Activated CD8-positive, alpha-beta memory T cell treated with anti-CD3 and anti-CD28 coated beads, Interleukin-2, amount 50 U/mL, for 1 hour (primary cell): ENCODE measurements around the gene COX4I1.

Experiments used
- DNase-seq: peaks from one replicate; pipeline ENCODE4 v3.0.0-alpha.2; 2020; ENCODE audit errors: extremely low read depth

The COX4I1 gene

GRCh38 chr16:85799497-85800320, at the start of gene COX4I1, which contains the start of gene EMC8:
Gene COX4I1 (plus strand): TSS chr16:85799695. CDS start chr16:85801206, 1,511 bp downstream.
Gene EMC8 (minus strand): TSS chr16:85799544. CDS start chr16:85799295, 249 bp downstream.
- DNase-seq, result peak; percentile 74

GRCh38 chr16:85749771-85750145, 49.7 kb upstream of the COX4I1 start:
- no peak for DNase-seq

- no peak for DNase-seq
Observed at GRCh38 chr16:85750146-85750826, 49.2 kb upstream of the COX4I1 start.

GRCh38 chr16:85750827-85751697, 48.4 kb upstream of the COX4I1 start, which contains the start of gene C16orf74:
Gene C16orf74 (minus strand): TSS chr16:85751096. CDS start chr16:85735217, 15,879 bp downstream.
- DNase-seq, result no peak

- DNase-seq, result no peak
Observed at GRCh38 chr16:85751698-85752501, 47.6 kb upstream of the COX4I1 start.

DNA sequence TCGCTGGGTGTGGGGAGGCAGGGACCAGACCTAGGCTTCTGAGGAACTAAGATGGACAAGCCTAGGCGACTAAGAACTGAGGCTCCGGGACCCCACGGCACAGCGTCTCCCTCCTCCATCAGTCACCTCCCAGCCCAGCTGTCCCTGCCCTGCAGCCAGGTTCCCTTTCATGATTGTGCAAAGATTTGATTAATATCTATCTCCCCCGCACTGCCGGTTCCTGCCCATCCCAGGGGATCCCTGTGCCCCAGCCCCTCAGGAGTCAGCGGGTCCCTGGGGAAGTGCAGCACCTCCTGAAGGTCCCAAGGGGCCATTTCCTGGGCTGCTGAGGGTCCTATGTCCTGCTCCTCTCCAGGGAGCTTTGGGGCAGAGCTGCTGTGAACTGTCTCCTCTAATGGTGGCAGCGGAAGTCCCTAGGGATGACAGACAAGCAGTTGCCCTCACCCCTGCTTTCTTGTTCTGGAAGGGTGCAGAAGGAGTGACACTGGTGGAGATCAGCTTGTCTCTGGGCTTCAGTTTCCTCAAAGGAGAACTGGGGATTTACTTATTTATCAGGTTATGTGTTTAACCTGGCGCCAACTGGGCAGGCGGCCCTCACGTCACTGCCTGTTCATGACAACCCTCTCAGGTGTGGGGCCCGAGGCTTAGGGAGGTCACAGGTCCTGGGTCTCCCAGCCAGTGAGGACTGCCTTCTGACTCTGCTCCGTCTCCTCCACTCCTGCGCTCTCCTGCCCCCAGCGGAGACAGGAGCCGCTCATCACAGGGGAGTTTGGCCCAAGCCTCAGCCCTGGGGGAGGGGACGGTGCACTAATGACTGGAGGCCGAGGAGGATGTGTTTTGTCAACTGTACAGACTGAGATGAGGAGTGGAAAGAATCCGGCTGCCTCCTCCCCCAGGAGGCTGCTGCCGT, 46.7 kb upstream of the COX4I1 start:
- no peak for DNase-seq

- no peak for DNase-seq
Observed at GRCh38 chr16:85753559-85753958, 45.9 kb upstream of the COX4I1 start.

DNA sequence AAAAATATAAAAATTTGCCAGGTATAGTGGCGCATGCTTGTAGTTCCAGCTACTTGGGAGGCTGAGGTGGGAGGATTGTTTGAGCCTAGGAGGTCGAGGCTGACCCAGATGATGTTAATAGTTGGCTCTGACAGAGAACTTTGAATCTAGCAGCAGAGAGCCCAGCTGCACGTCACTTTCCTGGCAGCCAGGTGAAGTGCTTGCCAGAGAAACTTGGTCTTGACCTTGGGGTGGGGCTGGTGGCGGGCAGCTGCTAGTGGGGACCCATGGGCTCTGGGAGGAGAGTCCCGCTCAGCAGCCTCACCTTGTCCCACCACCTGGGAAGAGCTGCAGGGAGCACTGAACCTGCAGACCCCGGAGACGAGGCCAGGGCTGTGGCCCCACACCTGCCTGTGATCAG, 45.5 kb upstream of the COX4I1 start:
- DNase-seq, result no peak

DNA sequence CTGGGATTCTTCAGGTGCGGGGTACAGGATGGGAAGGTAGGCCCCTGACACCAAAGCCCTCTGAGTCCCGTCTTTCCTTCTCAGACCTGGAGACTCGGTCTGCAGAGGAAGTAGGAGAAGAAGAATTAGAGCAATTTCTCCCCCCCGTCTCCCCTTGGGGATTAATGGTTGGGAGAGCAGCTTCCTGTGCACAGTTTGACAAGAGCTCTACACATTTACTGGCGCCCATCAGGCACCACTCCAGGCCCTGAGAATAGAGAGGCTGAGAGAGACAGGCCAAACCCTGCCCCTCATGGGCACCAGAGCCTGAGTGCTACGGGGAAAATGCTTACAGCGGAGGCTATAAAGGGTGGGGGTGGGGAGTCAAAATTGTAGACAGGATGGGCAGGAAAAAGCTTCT, 45.1 kb upstream of the COX4I1 start:
- DNase-seq, result no peak

DNA sequence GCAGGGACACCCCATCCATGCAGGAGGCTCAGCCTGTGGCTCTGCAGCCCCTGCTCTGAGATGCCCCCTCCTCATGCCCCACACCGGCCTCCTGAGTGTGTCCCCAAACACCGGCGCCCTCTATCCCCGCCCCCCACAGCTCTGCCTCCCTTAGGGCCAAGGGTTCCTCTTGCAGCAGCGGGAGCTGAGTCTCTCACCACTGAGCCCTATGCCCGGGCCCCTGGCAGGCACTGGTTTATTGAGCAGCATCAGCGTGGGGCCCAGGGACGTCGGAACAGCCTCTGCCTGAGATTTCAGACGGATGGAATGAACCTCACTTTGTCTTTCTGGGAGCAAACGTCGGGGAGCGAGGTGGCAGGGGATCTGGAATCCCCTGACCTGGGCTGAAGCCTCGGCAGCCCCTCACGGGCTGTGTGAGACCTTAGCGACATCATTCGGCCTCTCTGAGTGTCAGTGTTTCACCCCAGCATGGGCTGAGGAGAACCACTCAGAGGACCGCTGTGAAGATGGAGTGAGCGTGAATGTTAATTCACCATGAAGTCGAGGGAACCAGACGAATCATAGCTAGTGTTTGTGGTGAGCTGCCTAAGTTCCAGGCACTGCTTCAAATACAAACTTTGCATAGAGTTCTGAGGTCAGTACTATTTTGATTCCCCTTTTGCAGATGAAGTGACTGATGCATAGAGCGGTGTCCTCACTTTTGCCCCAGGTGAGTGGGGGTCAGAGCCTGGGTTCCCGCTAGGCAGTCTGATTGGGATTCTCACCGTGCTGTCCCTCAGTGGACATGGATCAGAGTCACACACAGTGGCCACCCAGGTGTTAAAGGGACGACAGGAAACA, 43.3 kb upstream of the COX4I1 start:
- DNase-seq, result no peak

GRCh38 chr16:85757341-85757822, 42.1 kb upstream of the COX4I1 start:
- DNase-seq, result no peak

GRCh38 chr16:85759136-85759535, 40.4 kb upstream of the COX4I1 start:
- no peak for DNase-seq

GRCh38 chr16:85759631-85760419, 39.7 kb upstream of the COX4I1 start:
- no peak for DNase-seq

- DNase-seq, result no peak
Observed at GRCh38 chr16:85761861-85762260, 37.6 kb upstream of the COX4I1 start.

DNA sequence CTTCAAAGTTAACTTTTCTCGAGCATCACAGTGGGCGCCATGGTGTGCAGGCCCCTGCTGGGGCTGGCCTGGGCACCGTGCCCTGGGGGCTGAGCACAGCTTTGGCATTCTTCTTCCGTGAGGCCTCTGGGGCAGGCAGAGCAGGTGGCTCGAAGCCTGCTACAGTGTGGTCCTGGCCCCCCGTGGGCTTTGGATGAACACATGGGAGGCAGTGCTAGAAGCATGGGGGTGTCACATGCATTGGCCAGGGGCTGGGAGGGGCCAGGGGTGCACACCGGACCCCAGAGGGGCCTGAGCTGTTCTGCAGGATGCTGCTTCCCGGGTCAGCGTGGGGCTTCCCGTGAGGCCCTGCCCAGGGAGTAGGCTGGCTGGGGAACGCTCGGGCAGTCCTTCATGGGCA, 36.5 kb upstream of the COX4I1 start:
- DNase-seq, result no peak

DNA sequence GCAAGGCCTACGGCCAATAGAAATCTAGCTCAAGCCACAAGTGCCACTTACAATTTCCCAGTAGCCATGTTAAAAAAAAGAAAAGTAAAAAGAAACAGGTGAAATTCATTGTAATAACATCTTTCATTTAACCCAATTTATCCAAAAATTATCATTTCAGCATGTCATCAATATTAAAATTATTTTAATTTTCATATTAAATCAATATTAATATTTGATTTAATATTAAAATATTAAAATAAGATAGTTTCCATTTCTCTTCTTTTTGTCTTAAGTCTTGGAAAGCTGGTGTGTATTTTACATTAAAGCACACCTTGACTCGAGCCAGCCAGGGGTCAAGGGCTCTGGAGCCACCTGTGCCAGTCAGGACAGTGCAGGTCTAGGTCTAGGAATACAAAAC, 35.9 kb upstream of the COX4I1 start:
- no peak for DNase-seq

GRCh38 chr16:85765211-85765610, 34.3 kb upstream of the COX4I1 start:
- no peak for DNase-seq

DNA sequence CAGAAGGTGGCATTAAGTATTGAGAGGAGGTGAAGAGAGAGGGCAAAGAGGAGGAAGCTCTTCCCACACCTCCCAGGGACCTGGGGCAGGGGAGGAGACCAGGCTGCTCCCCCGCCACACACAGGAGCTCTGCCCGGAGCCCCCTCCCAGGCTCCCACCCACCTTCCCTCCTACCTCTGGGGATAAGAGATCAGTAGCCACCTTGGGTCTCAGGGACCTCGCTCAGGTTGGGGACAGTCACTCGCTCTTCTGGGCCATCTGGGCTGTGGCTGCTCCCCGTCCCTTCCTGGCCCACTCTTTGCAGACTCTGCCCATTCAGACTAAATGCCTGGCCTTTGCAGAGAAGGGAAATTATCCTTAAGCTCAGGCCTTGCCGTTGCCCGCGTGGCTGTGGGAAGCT, 33.7 kb upstream of the COX4I1 start:
- no peak for DNase-seq
